Caki2 (cell line): ENCODE results near the gene NIPSNAP3A. TPM values are rescaled to one million over a fixed set of nuclear protein-coding genes. Genes with fewer than 3 reads are reported as not detected.
"Not testable (repeated sequence)": the region's sequence is repeated elsewhere in the genome, so short reads cannot be mapped to it uniquely, and the experiment has no call there.

ENCODE experiments used
- DNase-seq: peaks from one replicate; pipeline ENCODE4 v3.0.0-alpha.2; 2015; ENCODE audit warnings: low read depth
- in situ Hi-C: cut with HindIII; loops from 2 replicates; pipeline ENCODE4 v1.10.0; 2016; ENCODE audit warnings: low sequenced_read_pairs, low pct_unique_long_range_greater_than_20kb, mixed read lengths
- total RNA-seq: library from RNA; depleted of rRNA; stranded (reverse); fragments of >200 nt; shearing (Covaris generic); gene quantifications from 2 replicates; pipeline ENCODE4 v1.2.3, GENCODE V29; 2014; ENCODE audit warnings: low replicate concordance; rRNA removed

Gene NIPSNAP3A
- total RNA-seq, result 14.8 and 23.0 TPM in 2 replicates

DNA sequence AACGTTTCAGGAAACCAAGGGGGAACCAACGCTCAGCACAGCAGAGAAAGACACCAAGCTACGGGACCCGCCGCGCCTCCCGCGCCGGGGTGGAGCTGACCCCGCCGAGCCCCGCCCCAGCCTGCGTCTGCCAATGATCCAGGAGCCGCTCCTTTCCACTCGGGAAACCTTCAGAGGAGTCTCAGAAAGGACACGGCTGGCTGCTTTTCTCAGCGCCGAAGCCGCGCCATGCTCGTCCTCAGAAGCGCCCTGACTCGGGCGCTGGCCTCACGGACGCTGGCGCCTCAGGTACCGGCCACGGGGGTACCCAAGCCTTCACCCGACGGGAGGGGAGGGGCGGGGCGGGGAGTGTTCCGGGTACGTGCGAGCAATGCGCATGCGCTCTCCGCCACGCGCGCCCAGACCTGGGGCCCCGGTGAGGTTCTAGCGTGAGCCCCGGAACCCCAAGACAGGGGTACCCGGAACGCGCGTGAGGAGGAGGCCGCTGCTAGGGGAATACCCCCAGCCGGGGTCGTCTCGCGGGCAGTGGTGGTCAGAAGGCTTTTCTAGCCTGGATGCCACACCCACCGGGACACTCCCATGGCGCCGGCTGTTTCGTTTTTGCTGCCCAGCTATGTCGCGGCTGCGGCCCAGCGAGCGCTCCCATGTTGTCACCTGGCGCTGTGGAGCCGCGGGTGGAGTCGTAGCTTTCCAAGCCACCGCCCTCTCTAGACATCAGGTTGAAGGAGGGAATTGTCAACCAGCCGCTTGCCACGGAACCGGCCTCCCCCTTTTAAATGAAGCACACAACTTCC lies at the start of gene NIPSNAP3A:
NIPSNAP3A (plus strand) TSS at position 119 of the 794 bp plus-strand sequence; CDS start at position 229, 110 bp downstream.
- peak; percentile 83 for DNase-seq
- in situ Hi-C loops, result no loop called here

DNA sequence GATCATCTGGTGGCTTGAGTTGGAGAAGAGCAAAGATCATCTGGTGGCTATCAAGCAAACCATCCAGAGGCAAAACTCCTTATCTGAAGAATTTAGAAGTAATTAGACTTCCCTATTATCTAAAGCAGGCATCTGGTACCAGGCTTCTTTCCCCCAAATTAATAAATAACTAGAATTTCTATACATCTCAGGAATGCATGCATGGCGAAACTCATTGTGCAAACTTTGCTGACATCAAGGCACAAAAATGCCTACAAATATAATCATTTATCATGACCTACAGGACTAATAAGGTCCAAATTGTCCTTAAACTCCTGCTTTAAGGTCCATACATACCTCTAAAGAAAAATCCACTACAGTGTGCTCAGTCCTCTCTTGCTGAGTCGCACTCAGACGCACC lies 47.2 kb upstream of the NIPSNAP3A start:
- in situ Hi-C loops, result no loop called here
- DNase-seq, result no peak

DNA sequence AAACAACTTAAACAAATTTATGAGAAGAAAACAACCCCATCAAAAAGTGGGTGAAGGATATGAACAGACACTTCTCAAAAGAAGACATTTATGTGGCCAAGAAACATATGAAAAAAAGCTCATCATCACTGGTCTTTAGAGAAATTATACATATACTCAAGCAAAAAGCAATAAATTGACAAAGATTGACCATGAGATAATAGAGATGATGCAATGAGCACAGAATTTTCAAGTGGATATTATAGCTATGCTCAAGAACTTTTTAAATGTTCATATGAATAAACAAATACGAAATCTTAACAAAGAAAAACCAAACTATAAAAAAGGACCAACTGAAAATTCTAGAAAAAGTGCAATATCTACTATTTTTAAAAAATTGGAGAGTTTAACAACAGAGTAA lies 38.7 kb upstream of the NIPSNAP3A start:
- in situ Hi-C loops, DNase-seq: not testable (repeated sequence)

DNA sequence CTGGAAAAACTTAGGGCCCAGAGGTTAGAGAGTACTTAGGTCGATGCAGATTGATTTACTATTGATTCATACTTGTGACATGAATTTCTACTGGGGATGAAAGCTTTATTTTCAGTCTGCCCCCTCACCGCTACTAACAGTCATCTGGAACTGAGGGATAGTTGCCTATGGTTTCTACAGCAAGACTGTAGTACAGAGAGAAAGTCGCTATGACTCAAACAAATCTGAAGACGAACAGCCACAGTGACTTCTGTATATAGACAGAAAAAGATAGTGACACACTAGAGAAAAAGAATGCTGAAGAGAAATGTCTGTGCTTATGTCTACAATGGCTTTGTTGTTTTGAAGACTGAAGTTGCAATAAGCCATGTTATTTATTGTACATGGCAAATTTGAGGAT lies 35.9 kb upstream of the NIPSNAP3A start:
- DNase-seq, result no peak
- in situ Hi-C loops, result no loop called here

DNA sequence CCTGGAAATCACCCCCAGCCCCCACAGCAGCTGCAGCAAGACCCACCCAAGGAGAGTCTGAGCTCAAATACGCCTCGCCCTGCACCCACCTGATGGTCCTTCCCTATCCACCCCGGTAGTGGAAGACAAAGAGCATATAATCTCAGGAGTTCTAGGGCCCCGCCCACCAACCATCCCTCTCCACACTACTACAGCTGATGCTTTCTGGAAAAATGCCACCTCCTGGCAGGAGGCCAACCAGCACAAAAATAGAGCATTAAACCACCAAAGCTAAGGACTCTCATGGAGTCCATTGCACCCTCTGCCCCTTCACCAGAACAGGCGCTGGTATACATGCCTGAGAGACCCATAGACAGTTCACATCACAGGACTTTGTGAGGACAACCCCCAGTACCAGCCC lies 22.5 kb upstream of the NIPSNAP3A start:
- in situ Hi-C loops, result no loop called here
- DNase-seq, result no peak

DNA sequence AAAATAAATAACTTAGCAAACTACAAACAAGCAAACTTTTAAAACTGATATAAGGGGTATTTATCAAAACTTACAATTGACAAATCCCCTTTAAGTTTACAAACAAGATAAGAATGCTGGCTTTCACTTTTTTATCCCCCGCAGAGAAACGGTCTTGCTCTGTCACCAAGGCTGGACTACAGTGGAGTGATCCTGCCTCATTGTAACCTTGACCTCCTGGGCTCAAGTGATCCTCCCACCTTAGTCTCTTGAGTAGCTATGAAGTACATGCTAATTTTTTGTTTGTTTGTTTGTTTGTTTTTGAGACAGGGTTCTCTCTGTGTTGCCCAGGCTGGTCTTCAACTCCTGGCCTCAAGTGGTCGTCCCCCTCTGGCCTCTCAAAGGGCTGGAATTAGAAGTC lies 9.0 kb upstream of the NIPSNAP3A start:
- in situ Hi-C loops, result no loop called here

DNA sequence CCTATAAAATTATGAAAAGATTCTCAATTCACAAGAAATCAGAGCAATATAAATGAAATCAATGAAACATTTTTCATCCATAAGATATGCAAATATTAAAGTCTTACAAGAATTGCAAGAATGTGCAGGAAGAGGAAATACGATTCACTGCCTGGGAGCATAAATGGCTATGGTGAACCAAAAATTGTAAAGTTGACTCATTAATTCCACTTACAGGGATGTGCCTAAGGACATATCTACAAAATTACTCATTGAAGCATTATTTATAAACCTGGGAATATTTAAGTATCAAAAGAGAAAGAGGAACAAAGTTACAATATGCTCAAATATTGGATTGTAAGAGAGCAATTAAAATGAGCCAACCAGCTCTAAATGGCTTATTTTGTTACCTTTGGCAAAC lies 6.9 kb upstream of the NIPSNAP3A start:
- no peak for DNase-seq
- in situ Hi-C loops, result no loop called here

More for the DNA sequence above, 9.0 kb upstream of the NIPSNAP3A start:
- DNase-seq, result no peak

DNA sequence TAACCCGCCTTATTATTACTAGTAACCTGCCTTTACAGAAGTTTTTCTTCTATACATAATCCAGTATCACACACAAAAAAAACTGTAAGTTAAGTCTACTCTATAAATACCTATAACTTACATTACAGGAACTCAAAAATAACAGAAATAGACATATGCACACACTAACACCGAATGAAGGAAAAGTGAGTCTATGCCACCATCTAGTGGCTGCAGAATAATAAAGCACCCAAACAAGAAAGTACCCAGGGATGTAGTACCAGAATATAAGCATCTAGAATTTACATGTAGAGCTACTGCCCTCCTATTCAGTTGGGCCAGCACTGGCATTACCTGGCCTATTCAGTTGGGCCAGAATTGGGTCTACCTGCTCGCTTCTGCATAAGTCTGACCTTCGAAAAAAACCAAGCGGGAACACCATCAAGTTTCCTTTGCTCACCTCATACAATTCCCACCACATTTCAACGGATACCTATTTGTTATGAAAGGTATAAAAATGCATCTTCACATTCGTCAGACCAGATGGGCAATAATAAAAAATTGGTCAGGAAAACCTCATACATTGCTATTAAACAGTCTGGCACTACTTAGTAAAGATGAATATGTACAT lies 4.0 kb upstream of the NIPSNAP3A start:
- peak; percentile 45 for DNase-seq
- in situ Hi-C loops, result no loop called here

DNA sequence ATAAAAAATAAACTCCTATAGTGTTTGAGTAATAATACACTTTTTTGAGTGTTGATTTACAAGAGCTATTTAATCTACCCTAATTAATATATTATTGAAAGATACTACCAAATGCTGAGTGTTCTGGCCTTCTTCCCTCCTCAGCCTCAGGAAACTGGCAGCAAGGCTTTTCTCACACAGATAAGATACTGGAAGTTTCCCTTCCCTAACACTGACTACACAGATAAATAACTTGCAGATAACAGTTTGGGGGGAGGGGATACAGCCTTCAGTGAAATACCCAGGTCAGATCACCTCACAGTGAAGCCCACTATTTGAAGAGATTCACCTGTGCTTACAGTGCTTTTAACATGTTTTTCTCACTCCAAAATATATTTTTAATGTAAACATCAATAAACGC lies 1.6 kb upstream of the NIPSNAP3A start:
- DNase-seq, result no peak
- in situ Hi-C loops, result no loop called here

DNA sequence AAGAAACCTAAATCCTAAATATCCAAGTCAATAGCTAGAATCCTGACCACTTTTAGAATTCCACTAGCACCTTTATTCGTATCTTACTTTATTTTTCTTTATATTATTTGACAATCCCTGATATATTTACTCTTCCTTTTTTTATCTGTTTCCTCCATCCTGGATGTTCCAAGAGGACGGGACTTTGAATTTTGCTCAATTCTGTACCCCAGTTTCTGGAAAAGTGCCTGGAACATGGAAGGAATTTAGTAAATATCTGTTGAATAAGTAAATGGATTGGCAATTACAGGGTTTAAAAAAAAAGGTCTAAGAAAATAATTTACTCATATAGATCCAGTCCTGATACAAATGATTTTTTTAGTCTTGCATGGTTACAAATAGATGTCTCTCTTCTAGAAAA lies 1.2 kb upstream of the NIPSNAP3A start:
- in situ Hi-C loops, result no loop called here
- no peak for DNase-seq

DNA sequence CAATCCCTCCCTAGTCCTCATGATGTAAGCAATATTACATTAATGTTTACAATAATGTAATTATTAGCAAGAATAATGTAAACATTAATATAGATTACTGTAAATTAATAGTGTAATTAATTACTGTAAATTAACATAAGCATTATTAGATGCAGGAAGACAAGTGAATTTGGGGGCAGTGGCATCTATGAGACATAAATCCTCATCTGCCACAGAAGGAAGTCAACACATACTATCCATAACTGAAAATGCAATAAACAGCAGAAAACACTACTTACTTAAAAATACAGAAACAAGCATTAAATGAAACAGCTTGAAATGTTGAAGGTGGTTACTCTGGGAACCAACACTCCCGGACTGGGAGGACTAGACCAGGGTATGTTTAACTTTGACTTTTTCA lies 685 bp upstream of the NIPSNAP3A start:
- no peak for DNase-seq
- in situ Hi-C loops, result no loop called here

DNA sequence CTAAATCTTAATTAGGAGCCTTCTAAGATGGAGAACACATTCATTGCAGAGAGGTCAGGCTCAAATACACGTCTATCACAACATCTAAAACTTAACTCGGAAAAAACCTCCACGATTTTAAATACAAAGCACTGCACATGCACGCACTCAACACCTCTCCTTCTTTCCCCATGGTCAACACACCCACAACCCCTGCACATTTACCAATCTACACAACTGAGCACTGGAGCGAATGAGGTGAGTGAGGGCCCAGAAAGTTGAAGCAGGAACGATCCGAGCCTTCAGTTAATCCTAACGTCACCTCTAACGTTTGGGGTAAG lies 278 bp upstream of the NIPSNAP3A start:
- in situ Hi-C loops, result no loop called here
- no peak for DNase-seq

DNA sequence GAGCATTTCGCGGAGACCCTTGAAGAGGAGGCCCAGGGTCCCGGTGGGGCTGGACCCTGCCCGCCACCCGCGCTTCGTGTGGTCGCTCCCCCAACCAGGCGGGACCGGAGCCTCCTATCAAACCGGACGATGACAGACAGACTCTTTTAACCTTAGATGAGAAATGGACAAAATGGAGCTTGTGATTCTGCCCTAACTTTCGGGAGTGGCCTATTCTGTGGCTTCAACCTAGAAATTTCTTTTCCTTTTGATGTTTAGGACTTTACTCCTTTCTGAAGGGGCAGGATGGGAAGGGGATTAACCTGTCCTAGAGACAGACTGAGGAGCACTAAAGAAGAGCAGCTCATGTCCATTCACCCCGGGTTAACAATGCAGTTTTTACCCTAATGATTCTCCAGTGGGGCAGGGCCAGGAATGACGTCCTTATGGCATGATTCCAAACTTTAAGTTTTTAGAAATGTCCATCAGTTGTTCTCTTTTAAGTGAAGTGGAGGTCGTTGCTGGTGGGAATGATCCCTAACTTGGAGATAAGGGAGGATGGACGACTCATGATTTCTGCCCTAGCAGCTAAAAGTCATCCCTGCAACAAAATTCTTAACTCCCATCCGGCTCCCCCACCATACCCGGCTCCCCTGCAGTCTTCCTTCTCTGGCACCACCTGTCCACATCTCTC lies 1.0 kb downstream of the NIPSNAP3A start:
- in situ Hi-C loops, result no loop called here
- no peak for DNase-seq

DNA sequence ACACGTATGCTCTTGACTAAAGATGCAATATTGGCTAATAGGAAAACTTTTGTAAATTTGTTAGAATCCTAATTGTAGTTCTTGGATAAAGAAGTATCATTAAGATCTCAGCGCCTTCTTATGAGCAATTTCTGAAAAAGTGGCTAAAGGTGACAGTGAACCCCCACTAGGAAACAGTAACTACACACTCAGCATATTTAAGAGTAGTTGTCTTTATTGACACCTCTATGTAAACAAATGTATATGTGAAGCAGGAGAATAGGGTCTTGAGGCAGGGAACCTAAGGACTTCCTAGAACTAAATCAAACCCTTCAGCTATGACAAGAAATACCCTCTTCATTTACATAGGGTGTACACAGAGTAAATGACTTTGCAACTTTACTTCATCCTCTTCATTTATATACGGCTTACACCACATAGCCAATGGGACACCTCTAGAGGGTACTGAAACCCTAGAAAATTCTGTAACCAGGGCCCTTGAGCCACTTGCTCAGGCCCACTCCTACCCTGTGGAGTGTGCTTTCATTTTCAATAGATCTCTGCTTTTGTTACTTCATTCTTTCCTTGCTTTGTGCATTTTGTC lies 2.8 kb downstream of the NIPSNAP3A start:
- no peak for DNase-seq
- in situ Hi-C loops, result no loop called here

DNA sequence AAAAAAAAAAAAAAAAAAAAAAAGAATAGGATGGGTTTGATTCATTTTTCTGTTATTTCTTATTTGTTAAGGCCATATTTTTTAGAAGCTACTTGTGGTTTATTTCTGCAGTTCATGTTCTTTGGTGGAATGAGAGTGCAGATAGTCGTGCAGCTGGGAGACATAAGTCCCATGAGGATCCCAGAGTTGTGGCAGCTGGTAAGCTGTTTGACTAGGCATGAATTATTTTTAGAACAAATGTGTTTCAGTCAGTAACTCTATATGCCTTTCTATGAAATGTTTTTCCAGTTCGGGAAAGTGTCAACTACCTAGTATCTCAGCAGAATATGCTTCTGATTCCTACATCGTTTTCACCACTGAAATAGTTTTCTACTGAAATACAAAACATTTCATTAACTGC lies 11.5 kb downstream of the NIPSNAP3A start:
- in situ Hi-C loops, result no loop called here
- no peak for DNase-seq

DNA sequence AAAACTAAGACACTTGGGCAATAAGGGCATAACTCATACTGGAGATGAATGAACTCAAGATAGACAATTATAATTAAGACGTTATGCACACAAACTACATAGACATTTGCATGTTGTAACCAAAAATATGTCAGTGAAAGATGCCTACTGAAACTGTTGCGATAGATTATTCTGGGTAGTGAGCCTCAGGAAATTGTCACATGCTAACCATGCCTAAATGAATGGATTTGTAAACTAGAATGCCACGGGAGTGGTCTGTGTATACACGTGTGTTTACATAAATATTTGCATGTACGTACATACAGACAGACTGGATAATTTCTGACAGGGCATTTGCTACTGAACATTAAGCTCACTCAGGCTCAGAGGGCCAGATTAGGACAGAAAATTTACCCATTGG lies 17.7 kb downstream of the NIPSNAP3A start:
- DNase-seq, result no peak
- in situ Hi-C loops, result no loop called here

DNA sequence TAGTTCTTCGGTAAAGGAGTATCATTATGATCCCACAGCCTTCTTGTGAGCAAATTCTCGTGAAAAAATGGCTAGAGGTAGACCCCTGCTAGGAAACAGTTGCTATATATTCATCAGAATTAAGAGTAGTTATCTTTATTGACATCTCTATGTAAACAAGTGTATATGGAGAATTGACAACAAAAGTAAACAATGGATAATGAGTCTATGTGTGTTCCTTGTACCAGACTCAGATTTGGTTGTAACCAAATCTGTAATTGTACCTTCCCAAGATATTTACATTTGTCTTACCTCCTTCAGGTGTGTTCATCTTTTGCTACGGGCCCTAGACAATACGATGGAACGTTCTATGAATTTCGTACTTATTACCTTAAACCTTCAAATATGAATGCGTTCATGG lies 18.5 kb downstream of the NIPSNAP3A start:
- in situ Hi-C loops, result no loop called here

DNA sequence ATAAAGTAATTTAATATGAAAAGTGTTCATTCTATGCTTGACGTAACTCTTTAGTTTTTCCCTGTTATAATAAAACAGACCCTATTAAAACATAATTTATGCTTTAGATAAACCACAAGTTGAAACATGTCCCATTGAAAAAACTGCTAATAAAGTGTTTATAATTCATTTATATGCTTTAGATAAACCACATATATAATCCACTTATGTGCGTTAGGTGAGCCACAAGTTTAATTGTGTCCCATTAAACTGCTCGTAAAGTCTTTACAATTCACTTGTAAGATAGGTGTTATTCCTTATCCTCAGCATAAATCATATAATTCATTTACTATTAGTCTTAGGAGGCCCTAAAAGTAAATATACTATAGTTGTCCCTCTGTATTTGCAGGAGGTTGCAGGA lies 20.0 kb downstream of the NIPSNAP3A start:
- no peak for DNase-seq
- in situ Hi-C loops, result no loop called here

More for the DNA sequence above, 18.5 kb downstream of the NIPSNAP3A start:
- DNase-seq, result no peak

DNA sequence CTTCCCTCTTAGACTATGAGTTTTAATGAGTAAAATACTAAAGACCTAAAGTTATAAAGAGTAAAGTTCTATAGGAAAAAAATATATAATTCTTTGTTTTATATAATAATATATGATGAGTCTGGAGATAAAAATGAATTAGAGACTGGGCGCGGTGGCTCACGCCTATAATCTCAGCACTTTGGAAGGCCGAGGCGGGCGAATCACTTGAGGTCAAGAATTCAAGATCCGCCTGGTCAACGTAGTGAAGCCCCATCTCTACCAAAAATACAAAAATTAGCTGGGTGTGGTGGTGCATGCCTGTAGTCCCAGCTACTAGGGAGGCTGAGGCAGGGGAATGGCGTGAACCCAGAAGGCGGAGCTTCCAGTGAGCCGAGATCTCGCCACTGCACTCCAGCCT lies 21.5 kb downstream of the NIPSNAP3A start:
- DNase-seq, in situ Hi-C loops: not testable (repeated sequence)
